T47D (cell line): ENCODE data around the gene PDE6C.

Source experiments
- DNase-seq, 2 experiments: peaks; one replicate each; pipeline versions ENCODE4 v3.0.0 to v3.0.0-alpha.2; 2011 to 2012; ENCODE audit warnings: low read depth in 1 of 2, low spot score in 1 of 2
- JUND ChIP-seq: IDR thresholded peaks from 2 replicates; pipeline ENCODE4 v1.6.1; 2012; ENCODE audit warnings: low read depth
- in situ Hi-C: cut with HindIII; loops from 2 replicates; pipeline ENCODE4 v1.10.0; 2016; ENCODE audit warnings: low sequenced_read_pairs, low pct_unique_long_range_greater_than_20kb

Gene PDE6C

DNA sequence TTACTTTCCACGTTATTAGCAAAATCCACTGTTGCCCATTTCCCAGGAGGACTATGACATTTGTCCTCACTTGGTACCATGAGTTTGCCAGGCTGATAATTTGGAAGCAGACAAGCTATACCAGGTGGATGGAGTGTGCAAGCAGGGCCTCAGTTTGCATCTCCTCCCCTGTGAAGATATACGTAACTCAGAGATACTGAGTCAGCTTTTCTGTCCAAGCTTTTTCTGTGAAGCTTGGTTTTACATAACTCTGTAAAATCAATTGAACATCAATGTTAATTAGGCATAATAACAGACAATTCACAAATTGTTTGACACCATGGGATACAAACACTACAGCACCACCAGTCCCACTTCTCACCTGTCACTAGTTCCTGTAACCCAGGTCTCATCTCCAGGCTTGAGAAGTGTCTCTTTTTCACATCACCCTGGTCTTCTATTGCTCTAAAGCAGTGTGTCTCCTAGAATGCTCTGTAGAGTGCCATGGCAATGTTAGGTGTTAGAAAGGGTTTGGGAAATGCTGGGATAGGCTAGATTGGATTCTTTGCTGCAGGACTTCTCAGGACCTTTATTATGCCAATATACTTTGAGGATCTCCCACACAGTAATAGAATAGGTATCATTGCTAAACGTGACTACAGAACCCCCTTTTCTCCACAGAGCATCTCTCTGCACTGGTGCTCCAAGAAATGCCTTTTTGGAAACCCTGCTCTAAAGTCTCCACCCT, 32.2 kb upstream of the PDE6C start:
- DNase-seq, result no peak
- TF ChIP-seq JUND, result no peak
- in situ Hi-C loops, result no loop called here

DNA sequence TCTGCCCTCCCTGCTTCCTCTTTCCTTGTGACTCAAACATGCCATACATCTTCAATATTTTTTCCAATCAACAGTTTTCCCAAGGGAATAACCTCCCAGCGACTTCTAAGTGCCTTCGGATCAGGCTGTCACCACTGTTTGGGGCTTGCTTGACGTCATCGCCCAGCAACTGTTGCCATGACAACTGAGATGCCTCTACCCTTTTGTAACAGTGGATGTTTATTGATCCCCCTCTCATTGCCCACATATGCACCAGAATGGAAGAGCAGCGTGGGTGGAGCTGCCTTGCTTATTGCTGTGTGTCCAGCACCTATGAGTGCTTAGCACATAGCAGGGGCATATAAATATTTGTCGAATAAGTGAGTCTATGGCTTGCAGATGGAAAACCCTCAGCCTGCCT, 31.5 kb upstream of the PDE6C start:
- TF ChIP-seq JUND, result no peak
- in situ Hi-C loops, result no loop called here
- no peak for DNase-seq

DNA sequence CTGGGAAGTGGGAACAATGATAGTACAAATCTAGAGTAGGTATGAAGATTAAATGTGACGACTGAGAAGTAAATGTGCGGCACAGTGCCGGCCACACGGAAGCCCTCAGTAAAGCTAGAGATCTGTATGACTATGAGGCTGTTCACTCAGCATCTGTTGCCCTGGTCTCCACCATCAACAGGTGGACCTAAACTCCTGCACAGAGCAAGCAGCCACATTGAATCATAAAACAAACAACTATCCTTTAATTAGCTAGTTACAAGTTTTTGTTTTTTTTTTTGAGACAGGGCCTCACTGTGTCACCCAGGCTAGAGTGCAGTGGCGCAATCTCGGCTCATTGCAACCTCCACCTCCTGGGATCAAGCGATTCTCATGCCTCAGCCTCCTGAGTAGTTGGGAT, 27.9 kb upstream of the PDE6C start:
- in situ Hi-C loops, result no loop called here
- TF ChIP-seq JUND, result no peak

DNA sequence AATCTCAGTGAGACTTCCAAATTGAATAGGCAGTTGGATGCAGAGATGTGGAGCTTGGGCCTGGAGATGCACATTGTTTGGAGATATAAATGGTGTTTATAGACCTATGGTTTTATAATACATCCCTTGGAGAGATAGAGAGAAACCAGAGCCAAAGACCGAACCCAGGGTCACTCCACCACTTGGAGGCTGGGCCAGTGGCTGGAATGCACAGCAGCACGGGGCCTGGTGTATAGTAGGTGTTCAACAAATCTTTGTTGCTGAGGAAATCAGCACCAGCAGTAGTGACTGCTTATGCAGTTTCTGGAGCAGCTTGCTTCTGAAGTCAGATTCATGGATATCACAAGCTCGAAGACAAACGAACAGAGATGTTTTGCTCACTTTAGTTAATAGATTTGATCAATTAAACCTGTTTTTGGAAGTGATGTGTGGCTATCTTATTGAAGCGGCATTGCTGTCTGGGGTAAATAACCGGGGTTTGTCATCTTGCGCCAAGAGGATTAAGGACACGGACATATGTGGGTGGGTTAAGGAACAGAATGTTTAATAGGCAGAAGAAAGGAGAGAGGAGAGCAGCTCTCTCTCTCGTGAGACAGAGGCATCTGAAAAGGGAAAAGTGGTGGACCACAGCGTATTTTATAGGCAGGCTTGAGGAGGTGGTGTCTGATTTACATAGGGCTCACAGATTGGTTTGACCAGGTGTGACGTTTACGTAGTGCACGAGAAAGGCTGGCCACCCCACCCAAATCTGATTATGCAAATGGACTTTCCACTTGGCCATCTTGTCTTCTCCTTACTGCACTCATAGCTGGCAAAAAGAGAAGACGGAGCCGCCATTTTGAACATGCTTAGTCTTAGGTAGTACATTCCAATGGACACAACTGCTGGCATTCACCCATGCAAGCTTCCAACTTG, 22.4 kb upstream of the PDE6C start:
- TF ChIP-seq JUND, result no peak
- in situ Hi-C loops, result no loop called here
- DNase-seq, result peak in 1 of 2 experiments; percentile 31

More for the DNA sequence above, 27.9 kb upstream of the PDE6C start:
- no peak for DNase-seq

DNA sequence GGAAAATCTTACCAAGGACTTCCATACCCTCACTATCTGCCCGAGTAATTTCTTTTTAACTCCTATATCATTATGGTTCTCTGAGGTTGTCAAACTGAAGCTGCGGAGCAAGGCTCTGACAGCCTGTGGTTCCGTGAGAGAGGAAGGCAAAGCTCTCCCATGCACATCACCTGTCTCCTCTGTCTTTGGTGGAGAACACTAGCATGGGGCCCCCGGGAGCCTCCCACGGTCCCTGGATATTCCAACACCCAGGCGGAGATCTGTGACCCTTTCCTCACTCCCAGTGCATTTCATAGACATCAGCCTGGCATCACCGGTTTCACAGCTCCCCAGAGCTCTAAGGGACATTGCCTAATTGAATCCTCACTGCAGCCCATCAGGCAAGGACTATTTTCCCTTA, 21.7 kb upstream of the PDE6C start:
- TF ChIP-seq JUND, result no peak
- no peak for DNase-seq
- in situ Hi-C loops, result no loop called here

DNA sequence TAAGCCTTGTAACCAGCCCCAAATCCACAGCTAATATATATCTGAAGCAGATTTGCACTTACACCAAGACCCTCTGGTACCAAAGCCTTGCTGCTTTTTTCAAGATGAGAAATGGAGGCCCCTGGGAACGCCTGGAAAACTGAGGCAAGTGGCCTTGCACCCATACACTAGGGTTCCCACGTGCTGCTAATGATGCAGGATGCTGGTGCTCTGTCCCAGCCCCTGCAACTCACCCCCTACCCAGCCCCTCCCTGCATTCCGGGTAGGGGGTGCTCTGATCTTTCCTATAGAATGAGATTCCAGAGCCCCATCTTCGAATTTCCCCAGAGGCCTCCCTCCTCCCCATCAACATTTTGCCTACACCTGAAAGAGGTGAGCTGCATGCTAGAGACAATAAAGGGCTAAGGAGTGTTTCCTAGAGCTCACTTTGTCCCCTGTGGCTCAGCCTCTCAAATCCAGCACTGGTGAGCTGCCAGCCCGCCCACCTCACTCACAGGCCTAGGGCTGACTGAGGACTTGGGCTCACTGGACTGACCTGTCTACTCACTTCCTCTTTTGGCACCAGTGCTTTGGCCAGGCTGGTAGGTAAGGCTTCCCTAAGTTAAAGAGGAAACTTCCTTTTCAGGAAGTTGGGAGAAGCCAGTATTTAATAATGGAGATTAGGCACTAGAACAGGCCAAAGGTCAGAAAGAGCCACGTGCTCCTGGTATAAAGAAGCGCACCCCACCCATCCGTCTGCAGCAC, 21.1 kb upstream of the PDE6C start:
- in situ Hi-C loops, result no loop called here
- TF ChIP-seq JUND, result no peak
- peak; percentile 39 to 50 for DNase-seq

DNA sequence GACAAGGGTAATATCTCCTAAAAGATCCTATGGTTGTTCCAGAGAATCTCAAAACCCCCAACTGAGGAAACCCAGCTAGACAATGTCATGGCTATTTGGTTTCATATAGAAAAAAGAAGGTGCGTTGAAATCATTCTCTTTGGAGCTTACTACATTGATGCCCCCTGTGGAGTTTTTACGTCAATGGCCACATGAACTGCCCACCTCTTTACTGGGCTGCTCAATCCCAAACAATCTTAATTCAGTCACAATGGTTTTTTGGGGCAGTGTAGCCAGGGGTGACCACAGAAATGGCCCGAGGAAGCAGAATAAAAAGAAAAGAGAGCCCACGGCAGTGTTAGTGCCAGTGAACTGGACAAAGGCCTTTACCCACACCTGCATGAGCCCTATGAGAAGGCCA, 19.1 kb upstream of the PDE6C start:
- no peak for TF ChIP-seq JUND
- in situ Hi-C loops, result no loop called here

DNA sequence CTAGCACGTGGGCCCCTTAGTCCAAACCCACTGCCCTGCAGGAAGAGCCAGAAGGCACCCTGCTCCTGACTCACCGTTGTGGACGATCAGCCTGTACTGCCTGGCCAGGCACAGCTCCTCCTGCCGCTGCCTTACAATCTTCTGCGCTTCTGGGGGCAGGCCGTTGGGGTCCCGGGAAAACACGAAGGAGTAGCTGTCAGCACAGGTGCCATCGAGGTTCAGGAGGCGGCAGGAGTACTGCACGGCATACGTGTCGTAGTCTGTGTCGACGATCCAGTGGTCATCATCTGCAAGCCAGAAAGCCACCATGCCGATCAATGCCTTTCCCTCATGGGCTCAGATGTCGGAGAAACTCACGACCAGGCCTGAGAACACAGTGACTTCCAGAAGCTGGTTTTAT, 18.6 kb upstream of the PDE6C start:
- in situ Hi-C loops, result no loop called here
- no peak for TF ChIP-seq JUND
- DNase-seq, result no peak

More for the DNA sequence above, 19.1 kb upstream of the PDE6C start:
- DNase-seq, result no peak

DNA sequence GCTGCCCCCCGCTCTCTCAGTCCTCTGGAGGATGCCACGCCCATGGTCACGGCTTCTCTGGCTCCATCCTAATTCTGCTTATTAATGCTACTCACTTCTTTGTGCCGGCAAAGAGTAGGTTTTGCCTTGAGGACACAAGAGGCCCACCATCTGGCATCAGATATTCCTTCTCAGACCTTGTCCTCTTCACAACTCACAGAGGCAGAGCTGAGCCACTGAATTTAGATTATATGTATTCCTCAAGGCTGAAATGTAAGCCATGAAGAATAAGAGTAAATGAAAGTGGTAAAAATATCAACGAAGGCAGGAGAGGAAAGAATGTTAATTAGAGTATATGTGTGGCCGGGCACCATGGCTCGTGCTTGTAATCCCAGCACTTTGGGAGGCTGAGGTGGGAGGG, 17.8 kb upstream of the PDE6C start:
- TF ChIP-seq JUND, result no peak
- no peak for DNase-seq
- in situ Hi-C loops, result no loop called here

DNA sequence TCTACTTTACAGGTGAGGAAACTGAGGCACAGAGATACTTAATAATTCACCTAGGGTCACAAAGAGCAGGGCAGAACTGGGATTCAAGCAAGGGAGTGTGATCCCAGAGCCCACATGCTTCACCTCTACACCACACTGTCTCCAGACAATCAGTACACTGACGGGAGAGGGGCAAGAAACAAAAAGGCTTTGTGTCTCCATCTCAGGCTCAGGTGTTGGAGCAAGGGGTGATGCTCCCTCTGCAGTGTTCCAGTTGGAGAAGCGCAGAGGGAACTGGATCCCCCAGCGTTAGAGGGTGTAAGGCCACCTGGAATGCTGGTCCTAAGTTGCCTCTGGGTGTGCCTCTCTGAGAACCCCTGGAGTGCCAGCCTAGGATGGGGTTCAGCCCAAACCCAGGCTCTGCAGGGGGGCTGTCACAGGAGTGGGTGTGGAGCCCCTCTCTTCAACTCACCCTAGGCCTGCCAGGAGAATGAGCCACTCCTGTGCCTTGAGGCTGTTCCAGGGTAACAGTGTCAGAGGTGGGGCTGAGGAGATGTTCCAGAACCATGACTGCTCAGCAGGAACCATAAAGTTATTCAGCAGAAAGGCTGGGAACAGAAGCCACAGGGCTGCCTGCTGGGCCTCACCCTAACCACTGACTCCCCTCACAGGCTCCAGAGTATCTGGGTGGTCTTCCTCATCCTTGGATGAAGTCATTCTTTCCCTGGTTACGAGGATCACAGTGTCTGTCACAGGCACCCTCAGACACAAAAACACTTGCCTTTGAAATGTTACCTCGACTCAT, 16.8 kb upstream of the PDE6C start:
- TF ChIP-seq JUND, result no peak
- in situ Hi-C loops, result no loop called here
- DNase-seq, result no peak

DNA sequence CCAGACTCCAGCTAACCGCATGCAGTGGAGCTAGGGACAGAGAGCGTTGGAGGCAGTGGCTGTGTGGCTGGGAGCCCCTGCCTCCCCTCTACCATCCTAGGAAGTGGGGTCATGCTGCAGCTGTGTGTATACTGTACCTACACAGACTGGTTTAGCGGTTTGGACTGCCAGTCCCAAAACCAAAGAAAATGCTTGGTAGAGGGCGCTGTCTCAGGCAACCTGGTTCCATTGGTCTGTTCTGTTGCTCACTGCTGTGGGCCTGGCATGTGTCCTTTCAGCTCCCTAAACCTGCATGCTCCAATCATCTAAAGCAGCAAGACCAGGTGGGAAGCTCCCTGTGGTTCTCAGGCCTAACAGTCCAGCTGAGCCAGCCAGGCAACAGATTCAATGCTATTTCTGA, 15.8 kb upstream of the PDE6C start:
- DNase-seq, result peak in 1 of 2 experiments; percentile 41
- in situ Hi-C loops, result no loop called here

DNA sequence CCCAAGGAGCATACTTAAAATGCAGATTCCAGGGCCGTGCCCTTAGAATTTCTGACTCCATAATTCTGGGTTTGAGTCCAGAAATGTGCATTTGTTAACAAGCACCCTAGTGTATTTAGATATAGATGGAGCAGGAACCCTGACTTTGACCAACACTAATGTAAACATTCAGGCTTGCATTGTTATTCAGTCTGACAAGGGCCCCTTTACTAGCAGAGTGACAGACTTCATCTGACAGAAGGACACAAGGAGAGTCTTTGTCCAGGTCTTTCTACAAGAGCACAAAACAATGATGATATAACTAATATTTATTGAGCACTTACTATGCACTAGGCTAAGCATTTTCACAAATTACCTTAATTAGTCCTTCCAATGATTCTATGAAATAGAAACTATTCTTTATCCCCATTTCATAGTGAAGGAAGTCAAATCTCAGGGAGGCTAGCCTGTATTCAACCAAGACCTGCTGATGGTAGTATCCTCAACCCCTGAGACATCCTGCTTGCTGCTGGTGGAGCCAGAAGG, 15.2 kb upstream of the PDE6C start:
- in situ Hi-C loops, result no loop called here
- TF ChIP-seq JUND, result no peak
- DNase-seq, result no peak

More for the DNA sequence above, 15.8 kb upstream of the PDE6C start:
- TF ChIP-seq JUND, result no peak
